Measurements from ENCODE around the gene CAMTA1. TPM values are rescaled to one million over a fixed set of nuclear protein-coding genes. Genes with fewer than 3 reads are reported as not detected.

The CAMTA1 gene
- total and polyA plus RNA-seq, 9 of the 15 experiments (the other 6 are each of a cell fraction or from before 2014, with no cell fraction given), result 43.9 to 161 (median 65.9) TPM

- TF ChIP-seq NKRF (IDR thresholded peaks at IDR 0.05; ENCODE audit: borderline replicate concordance) (peak; percentile 18; the same call in 1 of the 2 replicates), ZNF263 (CRISPR knock-in tag; IDR thresholded peaks at IDR 0.05; ENCODE audit: borderline replicate concordance) (0 out of 2 replicates have a peak, but pooled peaks have one; percentile 26), NFRKB (IDR thresholded peaks at IDR 0.05; ENCODE audit: low read depth) (peak; percentile 59; the same call in 1 of the 2 replicates), ZNF140 (CRISPR knock-in tag; IDR thresholded peaks at IDR 0.05) (no peak), ZNF318 (IDR thresholded peaks at IDR 0.05; ENCODE audit: borderline replicate concordance in 1 of 2, low read depth in 1 of 2) (peak in 1 of 2 experiments; percentile 78; a peak in 2 of 4 replicates), IRF2 (CRISPR knock-in tag; IDR thresholded peaks at IDR 0.05) (no peak), TSC22D4 (tag; IDR thresholded peaks at IDR 0.05) (peak; percentile 99), EP300 (IDR thresholded peaks at IDR 0.05; ENCODE audit: low read length) (no peak), NBN (IDR thresholded peaks at IDR 0.05; ENCODE audit: low read depth) (no peak), ZNF24 (IDR thresholded peaks at IDR 0.05) (peak; percentile 100), CBFB (CRISPR knock-in tag; IDR thresholded peaks at IDR 0.05) (no peak)
These were observed 767.9 kb downstream of the CAMTA1 start (continued) for GRCh38 chr1:7553042-7553690.
